Keratinocyte (primary cell): ENCODE results near the gene TCF23. TPM values are rescaled to one million over a fixed set of nuclear protein-coding genes. Genes with fewer than 3 reads are reported as not detected.

Source experiments
- DNase-seq: peaks from one replicate; pipeline ENCODE4 v3.0.0-alpha.2; 2011; ENCODE audit warnings: low read depth, missing footprints, low spot score
- FAIRE-seq: peaks from 2 replicates; lab custom pipeline; 2011; peaks lifted over from hg19 to GRCh38; lab: Jason Lieb, UNC
- H2AFZ ChIP-seq: 2 replicates; pipeline ENCODE4 v1.6.0; 2012; ENCODE audit warnings: low read length, control low read depth, inconsistent platforms; ENCODE audit not compliant: control insufficient read depth
- H3K27ac ChIP-seq: 2 replicates; pipeline ENCODE4 v1.5.1; 2011; ENCODE audit warnings: low read length; ENCODE audit not compliant: control insufficient read depth, insufficient read depth
- H3K27me3 ChIP-seq: 3 replicates; pipeline ENCODE4 v1.6.0; 2011; ENCODE audit warnings: low read length; ENCODE audit not compliant: control insufficient read depth, insufficient read depth; ENCODE audit errors: extremely low read depth
- H3K36me3 ChIP-seq, 2 experiments: 2 replicates in 1 of 2; 3 replicates in 1 of 2; pipeline ENCODE4 v1.5.1; 2011; ENCODE audit warnings: low read length in 2 of 2, mild to moderate bottlenecking in 1 of 2; ENCODE audit not compliant: control insufficient read depth in 2 of 2, insufficient read depth in 2 of 2; ENCODE audit errors: extremely low read depth in 1 of 2
- H3K4me1 ChIP-seq: 3 replicates; pipeline ENCODE4 v1.5.1; 2011; ENCODE audit warnings: low read length; ENCODE audit not compliant: control insufficient read depth, insufficient read depth; ENCODE audit errors: extremely low read depth
- H3K4me2 ChIP-seq: 3 replicates; pipeline ENCODE4 v1.6.0; 2011; ENCODE audit warnings: low read depth, low read length; ENCODE audit not compliant: control insufficient read depth, insufficient read depth; ENCODE audit errors: extremely low read depth
- H3K4me3 ChIP-seq, 3 experiments: fragments of 200-600 bp in 1 of 3; sonication (generic) in 1 of 3; 2 replicates in 2 of 3; 3 replicates in 1 of 3; pipeline ENCODE4 v1.5.1; 2011 to 2016; ENCODE audit warnings: low read length in 3 of 3, mild to moderate bottlenecking in 3 of 3, control low read depth in 2 of 3, inconsistent platforms in 1 of 3, low read depth in 1 of 3, mixed read lengths in 1 of 3, mixed run types in 1 of 3, moderate library complexity in 1 of 3; ENCODE audit not compliant: control insufficient read depth in 2 of 3, insufficient read depth in 2 of 3; ENCODE audit errors: extremely low read depth in 1 of 3
- H3K79me2 ChIP-seq: 2 replicates; pipeline ENCODE4 v1.6.0; 2012; ENCODE audit warnings: low read length; ENCODE audit not compliant: control insufficient read depth, insufficient read depth
- H3K9ac ChIP-seq: 3 replicates; pipeline ENCODE4 v1.6.0; 2011; ENCODE audit warnings: low read length; ENCODE audit not compliant: control insufficient read depth, insufficient read depth; ENCODE audit errors: extremely low read depth
- H3K9me1 ChIP-seq: 3 replicates; pipeline ENCODE4 v1.6.0; 2011; ENCODE audit warnings: low read length; ENCODE audit not compliant: control insufficient read depth, insufficient read depth; ENCODE audit errors: extremely low read depth
- H3K9me3 ChIP-seq: 2 replicates; pipeline ENCODE4 v1.5.1; 2012; ENCODE audit warnings: low read depth, low read length; ENCODE audit not compliant: control insufficient read depth
- H4K20me1 ChIP-seq: 3 replicates; pipeline ENCODE4 v1.6.0; 2011; ENCODE audit warnings: low read length; ENCODE audit not compliant: control insufficient read depth, insufficient read depth; ENCODE audit errors: extremely low read depth
- CTCF ChIP-seq, 3 experiments: IDR thresholded peaks in 1 of 3; conservative IDR thresholded peaks in 1 of 3; optimal IDR thresholded peaks in 1 of 3; 2 replicates in 2 of 3; 3 replicates in 1 of 3; pipeline versions ENCODE3 to v1.5.1; 2011; ENCODE audit warnings: low read length in 3 of 3, mild to moderate bottlenecking in 3 of 3, moderate library complexity in 2 of 3, control low read depth in 1 of 3, inconsistent platforms in 1 of 3; ENCODE audit not compliant: insufficient read depth in 2 of 3; ENCODE audit errors: extremely low read depth in 1 of 3
- EZH2 ChIP-seq: IDR thresholded peaks from one replicate; pipeline ENCODE4 v1.6.1; 2012; ENCODE audit warnings: inconsistent platforms, mild to moderate bottlenecking, low read length, moderate library complexity
- dilution Hi-C: fragments of 300-500 bp; cut with MboI; formaldehyde crosslinking; loops from one replicate; pipeline ENCODE4 v1.7.0; 2020; ENCODE audit warnings: low sequenced_read_pairs; ENCODE audit not compliant: extremely low pct_ligation_motif_present
- polyA plus RNA-seq, 5 experiments: library from polyadenylated mRNA; depleted of rRNA in 3 of 5; stranded (reverse) in 3 of 5; stranded (forward) in 1 of 5; unstranded in 1 of 5; fragments of >200 nt; gene quantifications; 1 replicate in 1 of 5; 2 replicates in 3 of 5; 3 replicates in 1 of 5; pipeline versions ENCODE4 v1.2.1 to v1.2.3, GENCODE V29; 2011 to 2012; ENCODE audit warnings: missing spikeins in 2 of 5, low read depth in 1 of 5, low replicate concordance in 1 of 5

The TCF23 gene
- polyA plus RNA-seq, 1 donor (not counting 4 experiments of a cell fraction or from before 2014, with no cell fraction given), result not detected

- Histone ChIP-seq H2AFZ (no peak overlapping the region), H3K27ac (no peak overlapping the region), H3K4me2 (no peak overlapping the region), H3K9me1 (no peaks in the 10 kb centered on the region), H3K9ac (no peak overlapping the region), H3K4me1 (no peaks in the 10 kb centered on the region), H3K4me3 (no peak overlapping the region), H4K20me1 (no peaks in the 10 kb centered on the region), H3K36me3 (no peaks in the 10 kb centered on the region), H3K27me3 (peaks cover 9% of the 10 kb centered on the region), H3K9me3 (no peaks in the 10 kb centered on the region), H3K79me2 (no peaks in the 10 kb centered on the region)
- dilution Hi-C loops, result no loop called here
- no peak for TF ChIP-seq CTCF (optimal IDR thresholded peaks at IDR 0.05 in 1 of 3, IDR thresholded peaks at IDR 0.05 in 1 of 3, conservative IDR thresholded peaks at IDR 0.05 in 1 of 3; ENCODE audit: extremely low read depth in 1 of 3, insufficient read depth in 2 of 3, low read length in 3 of 3)
- no peak for TF ChIP-seq EZH2
- no peak for DNase-seq
- FAIRE-seq, result no peak
Observed at GRCh38 chr2:27105981-27106380, 42.8 kb upstream of the TCF23 start.

GRCh38 chr2:27108221-27108620, 40.6 kb upstream of the TCF23 start:
- no peaks in the 10 kb centered on the region for H3K9me1 ChIP-seq
- H4K20me1 ChIP-seq, result no peaks in the 10 kb centered on the region
- H3K79me2 ChIP-seq, result no peaks in the 10 kb centered on the region
- dilution Hi-C loops, result no loop called here
- FAIRE-seq (no peak), DNase-seq (no peak)
- TF ChIP-seq EZH2, result no peak
- TF ChIP-seq CTCF (optimal IDR thresholded peaks at IDR 0.05 in 1 of 3, IDR thresholded peaks at IDR 0.05 in 1 of 3, conservative IDR thresholded peaks at IDR 0.05 in 1 of 3; ENCODE audit: extremely low read depth in 1 of 3, insufficient read depth in 2 of 3, low read length in 3 of 3), result no peak
- H3K4me3 ChIP-seq, result no peak overlapping the region
- H3K9me3 ChIP-seq, result no peaks in the 10 kb centered on the region
- H2AFZ ChIP-seq, result no peak overlapping the region
- peaks cover 3% of the 10 kb centered on the region for H3K27me3 ChIP-seq
- H3K36me3 ChIP-seq, result no peaks in the 10 kb centered on the region
- H3K27ac ChIP-seq, result no peak overlapping the region
- no peaks in the 10 kb centered on the region for H3K4me1 ChIP-seq
- H3K4me2 ChIP-seq, result no peak overlapping the region
- H3K9ac ChIP-seq, result no peak overlapping the region
